K562 (cell line): ENCODE data around the gene GTF2A1.

Experiments used
- CBX5 ChIP-seq: IDR thresholded peaks from 2 replicates; pipeline ENCODE4 v1.6.1; 2014; ENCODE audit warnings: low read depth, borderline replicate concordance
- EGR1 ChIP-seq: fragments of 450-650 bp; conservative IDR thresholded peaks from 2 replicates; pipeline ENCODE4 v1.6.1; 2017; ENCODE audit warnings: mild to moderate bottlenecking
- FOS ChIP-seq: IDR thresholded peaks from 3 replicates; pipeline ENCODE4 v1.6.1; 2011; ENCODE audit not compliant: insufficient read length; ENCODE audit errors: extremely low read depth
- GABPB1 ChIP-seq: sonication (generic); formaldehyde crosslinking; IDR thresholded peaks from 2 replicates; pipeline ENCODE4 v1.8.0; 2022; ENCODE audit warnings: mild to moderate bottlenecking, missing genetic modification reagents
- MAFG ChIP-seq: fragments of 450-650 bp; conservative IDR thresholded peaks from 2 replicates; pipeline ENCODE4 v1.6.1; 2016; ENCODE audit warnings: missing genetic modification characterization, missing compliant biosample characterization
- NFRKB ChIP-seq: fragments of 450-650 bp; IDR thresholded peaks from 2 replicates; pipeline ENCODE4 v1.6.1; 2016; ENCODE audit warnings: low read depth
- NR3C1 ChIP-seq: sonication (generic); formaldehyde crosslinking; IDR thresholded peaks from 2 replicates; pipeline ENCODE4 v1.8.1; 2022; ENCODE audit warnings: missing genetic modification reagents
- PHF8 ChIP-seq: fragments of 200-600 bp; sonication (generic); IDR thresholded peaks from 2 replicates; pipeline ENCODE4 v1.6.1; 2012; ENCODE audit warnings: mixed run types, mild to moderate bottlenecking, inconsistent platforms, low read length, moderate library complexity, borderline replicate concordance
- REST ChIP-seq, 2 experiments: fragments of 450-650 bp; formaldehyde crosslinking in 1 of 2; IDR thresholded peaks; 2 replicates each; pipeline versions ENCODE4 v1.4.0 to v1.6.1; 2014 to 2020; ENCODE audit warnings: mild to moderate bottlenecking in 2 of 2, borderline replicate concordance in 1 of 2, low read depth in 1 of 2
- RREB1 ChIP-seq: fragments of 250-450 bp; sonication (Bioruptor Pico); IDR thresholded peaks from 2 replicates; pipeline ENCODE4 v1.4.0; 2020
- TOE1 ChIP-seq, 2 experiments: fragments of 450-650 bp in 1 of 2; sonication (generic) in 1 of 2; formaldehyde crosslinking in 1 of 2; IDR thresholded peaks; 2 replicates each; pipeline versions ENCODE4 v1.7.1 to v1.8.0; 2016 to 2022; ENCODE audit warnings: borderline replicate concordance in 2 of 2, mild to moderate bottlenecking in 2 of 2, antibody characterized with exemption in 1 of 2, inconsistent platforms in 1 of 2, low read depth in 1 of 2, missing genetic modification reagents in 1 of 2, moderate library complexity in 1 of 2
- ZBTB1 ChIP-seq: sonication (generic); formaldehyde crosslinking; IDR thresholded peaks from 2 replicates; pipeline ENCODE4 v1.8.1; 2023; ENCODE audit warnings: missing genetic modification reagents, low read depth, mild to moderate bottlenecking, borderline replicate concordance

- TF ChIP-seq NFRKB, result no peak
- TF ChIP-seq PHF8, result no peak
- TF ChIP-seq REST (IDR thresholded peaks at IDR 0.05; ENCODE audit: borderline replicate concordance), result no peak
- no peak for TF ChIP-seq REST (CRISPR knock-in tag; IDR thresholded peaks at IDR 0.05; ENCODE audit: low read depth)
- TF ChIP-seq ZBTB1 (CRISPR knock-in tag), result no peak
- TF ChIP-seq NR3C1 (CRISPR knock-in tag), result no peak
- TF ChIP-seq FOS, result no peak
- no peak for TF ChIP-seq RREB1
- no peak for TF ChIP-seq TOE1 (IDR thresholded peaks at IDR 0.05; ENCODE audit: borderline replicate concordance)
- TF ChIP-seq TOE1 (CRISPR knock-in tag; IDR thresholded peaks at IDR 0.05; ENCODE audit: borderline replicate concordance, low read depth), result no peak
- no peak for TF ChIP-seq EGR1
- TF ChIP-seq CBX5, result no peak
- no peak for TF ChIP-seq GABPB1 (CRISPR knock-in tag)
- TF ChIP-seq MAFG (tag), result no peak
Observed at GRCh38 chr14:81178063-81178462, 42.7 kb downstream of the GTF2A1 start.
